K562 (cell line): Measurements from ENCODE around the gene RAB31. TPM values are rescaled to one million over a fixed set of nuclear protein-coding genes. Genes with fewer than 3 reads are reported as not detected.
A peak's percentile ranks its signal among the peaks of the same experiment; 100 is the strongest.

Experiments used
- ADNP ChIP-seq: fragments of 200-800 bp; sonication (Bioruptor generic); IDR thresholded peaks from 2 replicates; pipeline ENCODE4 v1.6.1; 2016; ENCODE audit warnings: missing genetic modification characterization, missing compliant biosample characterization
- ARHGAP35 ChIP-seq: fragments of 450-650 bp; IDR thresholded peaks from 2 replicates; pipeline ENCODE4 v1.6.1; 2018; ENCODE audit not compliant: partially characterized antibody
- BACH1 ChIP-seq: fragments of 200-800 bp; sonication (Bioruptor generic); IDR thresholded peaks from 2 replicates; pipeline ENCODE4 v1.6.1; 2016; ENCODE audit warnings: missing genetic modification characterization, missing compliant biosample characterization
- CC2D1A ChIP-seq: fragments of 450-650 bp; IDR thresholded peaks from 2 replicates; pipeline ENCODE4 v1.6.1; 2017; ENCODE audit warnings: mild to moderate bottlenecking
- DACH1 ChIP-seq: fragments of 450-650 bp; IDR thresholded peaks from 2 replicates; pipeline ENCODE4 v1.6.1; 2018; ENCODE audit not compliant: partially characterized antibody
- FOS ChIP-seq: IDR thresholded peaks from 3 replicates; pipeline ENCODE4 v1.6.1; 2011; ENCODE audit not compliant: insufficient read length; ENCODE audit errors: extremely low read depth
- FOXJ3 ChIP-seq: sonication (generic); formaldehyde crosslinking; IDR thresholded peaks from 2 replicates; pipeline ENCODE4 v1.4.0; 2020; ENCODE audit warnings: mild to moderate bottlenecking, missing genetic modification reagents
- HSF4 ChIP-seq: fragments of 250-450 bp; sonication (Bioruptor Pico); IDR thresholded peaks from 2 replicates; pipeline ENCODE4 v2.1.2; 2022; ENCODE audit warnings: mild to moderate bottlenecking, moderate library complexity, borderline replicate concordance
- KLF1 ChIP-seq: fragments of 450-650 bp; IDR thresholded peaks from 2 replicates; pipeline ENCODE4 v1.6.1; 2016; ENCODE audit warnings: missing genetic modification characterization, missing compliant biosample characterization
- MTA2 ChIP-seq: fragments of 450-650 bp; IDR thresholded peaks from 2 replicates; pipeline ENCODE4 v1.6.1; 2016; ENCODE audit warnings: low read depth
- OTX1 ChIP-seq: fragments of 450-650 bp; formaldehyde crosslinking; IDR thresholded peaks from 2 replicates; pipeline ENCODE4 v1.4.0; 2022; ENCODE audit warnings: mild to moderate bottlenecking
- SAP30 ChIP-seq: fragments of 200-600 bp; sonication (generic); IDR thresholded peaks from 2 replicates; pipeline ENCODE4 v1.6.1; 2012; ENCODE audit warnings: borderline replicate concordance, low read depth, mild to moderate bottlenecking, moderate library complexity, low read length, control low read depth, inconsistent platforms; ENCODE audit not compliant: insufficient read depth, poor library complexity, severe bottlenecking
- SIN3A ChIP-seq, 2 experiments: fragments of 150-350 bp in 1 of 2; IDR thresholded peaks; 2 replicates each; pipeline ENCODE4 v1.6.1; 2011 to 2016; ENCODE audit warnings: borderline replicate concordance in 2 of 2, low read depth in 2 of 2, low read length in 2 of 2, mild to moderate bottlenecking in 2 of 2, moderate library complexity in 2 of 2; ENCODE audit not compliant: control insufficient read depth in 1 of 2
- TAF9B ChIP-seq: fragments of 450-650 bp; IDR thresholded peaks from 2 replicates; pipeline ENCODE4 v1.6.1; 2018; ENCODE audit warnings: mild to moderate bottlenecking; ENCODE audit not compliant: partially characterized antibody
- TOE1 ChIP-seq, 2 experiments: fragments of 450-650 bp in 1 of 2; sonication (generic) in 1 of 2; formaldehyde crosslinking in 1 of 2; IDR thresholded peaks; 2 replicates each; pipeline versions ENCODE4 v1.7.1 to v1.8.0; 2016 to 2022; ENCODE audit warnings: borderline replicate concordance in 2 of 2, mild to moderate bottlenecking in 2 of 2, antibody characterized with exemption in 1 of 2, inconsistent platforms in 1 of 2, low read depth in 1 of 2, missing genetic modification reagents in 1 of 2, moderate library complexity in 1 of 2
- ZFP30 ChIP-seq: fragments of 250-450 bp; sonication (Bioruptor Pico); IDR thresholded peaks from 2 replicates; pipeline ENCODE4 v1.8.0; 2022; ENCODE audit warnings: moderate library complexity, mild to moderate bottlenecking, inconsistent platforms, borderline replicate concordance
- ZFX ChIP-seq: sonication (generic); formaldehyde crosslinking; IDR thresholded peaks from 2 replicates; pipeline ENCODE4 v1.8.0; 2022; ENCODE audit warnings: mild to moderate bottlenecking, missing genetic modification reagents, moderate library complexity
- ZNF175 ChIP-seq: fragments of 200-800 bp; sonication (Bioruptor generic); IDR thresholded peaks from 2 replicates; pipeline ENCODE4 v1.6.1; 2016; ENCODE audit warnings: low read depth, mild to moderate bottlenecking, missing genetic modification characterization, missing compliant biosample characterization
- polyA plus RNA-seq, 8 experiments: library from polyadenylated mRNA; depleted of rRNA in 4 of 8; stranded (reverse) in 5 of 8; unstranded in 3 of 8; fragments of >200 nt; fragmentation: Nextera tagmentation in 2 of 8; fragmentation: Illumina TruSeq in 1 of 8; extraction: Ambion mirVana in 2 of 8; extraction: Trizol in 1 of 8; gene quantifications; 2 replicates each; pipeline versions ENCODE4 v1.2.1 to v1.2.3, GENCODE V29; 2011 to 2014; ENCODE audit warnings: inconsistent platforms in 1 of 8, missing spikeins in 1 of 8
- total RNA-seq, 7 experiments: library from RNA; depleted of rRNA in 6 of 7; stranded (reverse); fragments of >200 nt in 6 of 7; fragmentation: Illumina TruSeq in 2 of 7; extraction: Trizol in 2 of 7; gene quantifications; 2 replicates each; pipeline versions ENCODE4 v1.2.1 to v1.2.3, GENCODE V29; 2011 to 2021; ENCODE audit warnings: low replicate concordance in 1 of 7
- TF ChIP-seq, protein P1 (sequence below): fragments of 250-450 bp; sonication (Bioruptor Pico); IDR thresholded peaks from 2 replicates; pipeline ENCODE4 v1.5.0; 2021
- TF ChIP-seq, protein P2 (sequence below), 2 experiments: fragments of 450-650 bp; IDR thresholded peaks; 2 replicates each; pipeline ENCODE4 v1.6.1; 2018; ENCODE audit warnings: mild to moderate bottlenecking in 2 of 2, low read depth in 1 of 2; ENCODE audit not compliant: partially characterized antibody in 2 of 2
- TF ChIP-seq, protein P3 (sequence below): conservative IDR thresholded peaks from 2 replicates; pipeline ENCODE4 v1.6.1; 2011; ENCODE audit warnings: low read depth, mild to moderate bottlenecking, low read length; ENCODE audit not compliant: control insufficient read depth

RAB31 gene
- total and polyA plus RNA-seq, 9 of the 15 experiments (the other 6 are each of a cell fraction or from before 2014, with no cell fraction given) = 20.7 to 70.4 (median 41.3) TPM

DNA sequence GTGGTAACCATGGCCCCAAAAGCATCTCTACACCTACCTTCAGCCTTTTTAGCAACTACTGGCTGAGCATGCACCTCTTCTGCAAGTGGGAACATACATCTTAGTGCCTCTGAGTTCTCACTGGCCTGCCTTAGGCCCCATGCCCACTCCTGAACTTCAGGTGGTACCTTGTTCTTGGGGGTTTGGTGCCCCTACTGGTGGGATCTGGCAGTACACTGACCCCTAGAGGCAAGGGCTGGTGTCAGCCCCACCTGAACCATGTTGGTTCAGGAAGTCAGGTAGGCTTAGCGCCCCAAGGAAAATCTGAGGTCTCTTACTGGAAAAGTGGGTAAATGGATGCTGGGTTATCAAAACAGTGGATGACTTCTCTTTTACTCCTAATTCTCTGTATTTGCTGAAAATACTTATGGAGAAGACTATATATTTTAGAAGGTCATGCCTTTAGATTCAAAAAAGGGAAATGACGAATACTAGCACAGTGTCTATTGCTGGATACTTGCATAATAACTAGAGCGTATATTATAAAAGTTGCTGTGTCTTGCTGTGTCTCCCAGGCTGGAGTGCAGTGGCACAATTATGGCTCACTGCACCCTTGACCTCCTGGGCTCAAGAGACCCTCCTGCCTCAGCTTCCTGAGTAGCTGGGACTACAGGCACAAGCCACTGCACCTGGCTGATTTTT, 84.6 kb downstream of the RAB31 start (continued):
- TF ChIP-seq, protein P1, sequence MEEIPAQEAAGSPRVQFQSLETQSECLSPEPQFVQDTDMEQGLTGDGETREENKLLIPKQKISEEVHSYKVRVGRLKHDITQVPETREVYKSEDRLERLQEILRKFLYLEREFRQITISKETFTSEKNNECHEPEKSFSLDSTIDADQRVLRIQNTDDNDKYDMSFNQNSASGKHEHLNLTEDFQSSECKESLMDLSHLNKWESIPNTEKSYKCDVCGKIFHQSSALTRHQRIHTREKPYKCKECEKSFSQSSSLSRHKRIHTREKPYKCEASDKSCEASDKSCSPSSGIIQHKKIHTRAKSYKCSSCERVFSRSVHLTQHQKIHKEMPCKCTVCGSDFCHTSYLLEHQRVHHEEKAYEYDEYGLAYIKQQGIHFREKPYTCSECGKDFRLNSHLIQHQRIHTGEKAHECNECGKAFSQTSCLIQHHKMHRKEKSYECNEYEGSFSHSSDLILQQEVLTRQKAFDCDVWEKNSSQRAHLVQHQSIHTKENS (CRISPR knock-in tag) = no peak
- TF ChIP-seq, protein P2, sequence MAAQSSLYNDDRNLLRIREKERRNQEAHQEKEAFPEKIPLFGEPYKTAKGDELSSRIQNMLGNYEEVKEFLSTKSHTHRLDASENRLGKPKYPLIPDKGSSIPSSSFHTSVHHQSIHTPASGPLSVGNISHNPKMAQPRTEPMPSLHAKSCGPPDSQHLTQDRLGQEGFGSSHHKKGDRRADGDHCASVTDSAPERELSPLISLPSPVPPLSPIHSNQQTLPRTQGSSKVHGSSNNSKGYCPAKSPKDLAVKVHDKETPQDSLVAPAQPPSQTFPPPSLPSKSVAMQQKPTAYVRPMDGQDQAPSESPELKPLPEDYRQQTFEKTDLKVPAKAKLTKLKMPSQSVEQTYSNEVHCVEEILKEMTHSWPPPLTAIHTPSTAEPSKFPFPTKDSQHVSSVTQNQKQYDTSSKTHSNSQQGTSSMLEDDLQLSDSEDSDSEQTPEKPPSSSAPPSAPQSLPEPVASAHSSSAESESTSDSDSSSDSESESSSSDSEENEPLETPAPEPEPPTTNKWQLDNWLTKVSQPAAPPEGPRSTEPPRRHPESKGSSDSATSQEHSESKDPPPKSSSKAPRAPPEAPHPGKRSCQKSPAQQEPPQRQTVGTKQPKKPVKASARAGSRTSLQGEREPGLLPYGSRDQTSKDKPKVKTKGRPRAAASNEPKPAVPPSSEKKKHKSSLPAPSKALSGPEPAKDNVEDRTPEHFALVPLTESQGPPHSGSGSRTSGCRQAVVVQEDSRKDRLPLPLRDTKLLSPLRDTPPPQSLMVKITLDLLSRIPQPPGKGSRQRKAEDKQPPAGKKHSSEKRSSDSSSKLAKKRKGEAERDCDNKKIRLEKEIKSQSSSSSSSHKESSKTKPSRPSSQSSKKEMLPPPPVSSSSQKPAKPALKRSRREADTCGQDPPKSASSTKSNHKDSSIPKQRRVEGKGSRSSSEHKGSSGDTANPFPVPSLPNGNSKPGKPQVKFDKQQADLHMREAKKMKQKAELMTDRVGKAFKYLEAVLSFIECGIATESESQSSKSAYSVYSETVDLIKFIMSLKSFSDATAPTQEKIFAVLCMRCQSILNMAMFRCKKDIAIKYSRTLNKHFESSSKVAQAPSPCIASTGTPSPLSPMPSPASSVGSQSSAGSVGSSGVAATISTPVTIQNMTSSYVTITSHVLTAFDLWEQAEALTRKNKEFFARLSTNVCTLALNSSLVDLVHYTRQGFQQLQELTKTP (IDR thresholded peaks at IDR 0.05; ENCODE audit: low read depth in 1 of 2, partially characterized antibody in 2 of 2) = no peak
- TF ChIP-seq ZFX (CRISPR knock-in tag) = no peak
- TF ChIP-seq, protein P3, sequence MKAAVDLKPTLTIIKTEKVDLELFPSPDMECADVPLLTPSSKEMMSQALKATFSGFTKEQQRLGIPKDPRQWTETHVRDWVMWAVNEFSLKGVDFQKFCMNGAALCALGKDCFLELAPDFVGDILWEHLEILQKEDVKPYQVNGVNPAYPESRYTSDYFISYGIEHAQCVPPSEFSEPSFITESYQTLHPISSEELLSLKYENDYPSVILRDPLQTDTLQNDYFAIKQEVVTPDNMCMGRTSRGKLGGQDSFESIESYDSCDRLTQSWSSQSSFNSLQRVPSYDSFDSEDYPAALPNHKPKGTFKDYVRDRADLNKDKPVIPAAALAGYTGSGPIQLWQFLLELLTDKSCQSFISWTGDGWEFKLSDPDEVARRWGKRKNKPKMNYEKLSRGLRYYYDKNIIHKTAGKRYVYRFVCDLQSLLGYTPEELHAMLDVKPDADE = no peak
- TF ChIP-seq TOE1 (IDR thresholded peaks at IDR 0.05; ENCODE audit: borderline replicate concordance) = 0 out of 2 replicates have a peak, but pooled peaks have one; percentile 28
- no peak for TF ChIP-seq TOE1 (CRISPR knock-in tag; IDR thresholded peaks at IDR 0.05; ENCODE audit: borderline replicate concordance, low read depth)
- peak; percentile 85 for TF ChIP-seq CC2D1A
- TF ChIP-seq HSF4 (CRISPR knock-in tag) = no peak
- no peak for TF ChIP-seq MTA2
- no peak for TF ChIP-seq SIN3A (IDR thresholded peaks at IDR 0.05; ENCODE audit: borderline replicate concordance in 2 of 2, control insufficient read depth in 1 of 2, low read depth in 2 of 2, low read length in 2 of 2)
- TF ChIP-seq FOXJ3 (CRISPR knock-in tag) = no peak
- no peak for TF ChIP-seq FOS
- no peak for TF ChIP-seq DACH1
- no peak for TF ChIP-seq SAP30
- TF ChIP-seq BACH1 (tag) = no peak
- no peak for TF ChIP-seq KLF1 (tag)
- no peak for TF ChIP-seq ARHGAP35
- TF ChIP-seq ZNF175 (CRISPR knock-in tag) = no peak
- no peak for TF ChIP-seq OTX1 (CRISPR knock-in tag)
- no peak for TF ChIP-seq ADNP (tag)
- TF ChIP-seq ZFP30 (CRISPR knock-in tag) = no peak
- TF ChIP-seq TAF9B = no peak
